Neural cell (in vitro differentiated cells): ENCODE data around the gene SPAG16.

Source experiments
- CTCF ChIP-seq: fragments of 450-650 bp; IDR thresholded peaks from 2 replicates; pipeline ENCODE4 v1.5.1; 2014; ENCODE audit warnings: antibody characterized with exemption, mild to moderate bottlenecking, moderate library complexity; ENCODE audit not compliant: poor library complexity, severe bottlenecking
- REST ChIP-seq: IDR thresholded peaks from 2 replicates; pipeline ENCODE4 v1.6.1; 2012; ENCODE audit warnings: borderline replicate concordance
- TAF1 ChIP-seq: IDR thresholded peaks from 2 replicates; pipeline ENCODE4 v1.6.1; 2012; ENCODE audit warnings: low read depth

- TF ChIP-seq CTCF (no peak), REST (no peak), TAF1 (no peak)
Measured at GRCh38 chr2:213316001-213316735, 31.9 kb downstream of the SPAG16 start.
